ENCODE data around the gene SERTAD3. TPM values are rescaled to one million over a fixed set of nuclear protein-coding genes. Genes with fewer than 3 reads are reported as not detected.

SERTAD3 gene
- total and polyA plus RNA-seq, 2 of the 8 experiments (the other 6 are each of a cell fraction or from before 2014, with no cell fraction given): 15.1 to 32.1 TPM

DNA sequence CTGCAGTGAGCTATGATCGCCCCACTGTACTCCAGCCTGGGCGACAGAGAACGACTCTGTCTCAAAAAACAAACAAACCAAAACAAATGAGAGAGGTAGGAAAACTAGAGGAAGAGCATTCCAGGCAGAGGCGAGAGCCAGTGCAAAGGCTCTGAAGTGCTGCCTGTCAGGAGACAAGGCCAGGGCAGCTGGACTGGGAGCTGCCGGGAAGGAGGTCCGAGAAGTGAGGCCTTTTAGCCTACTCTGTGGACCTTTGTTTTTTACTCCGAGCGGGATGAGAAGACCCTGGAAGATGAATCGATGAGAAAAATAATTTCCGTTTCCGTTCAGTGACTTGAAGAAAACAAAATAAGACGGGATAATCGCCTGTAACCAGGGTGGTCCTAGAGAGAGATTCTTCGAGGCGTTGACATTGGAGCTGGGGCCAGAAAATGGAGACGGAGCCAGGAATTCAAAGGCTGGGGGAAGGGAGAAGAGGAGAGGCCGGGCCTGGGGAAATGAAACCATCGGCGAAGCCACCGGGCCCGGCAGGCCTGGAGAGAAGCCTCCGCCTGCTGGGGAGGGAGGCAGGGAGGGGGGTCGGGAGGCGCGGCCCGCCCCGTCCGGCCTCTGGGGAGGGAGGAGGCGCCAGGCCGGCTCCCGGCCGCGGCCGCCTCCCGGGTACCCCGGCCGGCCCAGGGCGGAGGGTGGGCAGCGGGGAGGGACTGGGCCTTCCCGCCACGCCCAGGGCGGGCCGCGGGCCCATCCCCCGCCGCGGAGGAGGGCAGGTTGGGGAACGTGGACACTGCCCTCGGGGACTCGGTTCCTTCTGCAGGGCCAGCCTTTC is 10.5 kb downstream of the SERTAD3 start (continued):
- TF ChIP-seq BRCA1 (IDR thresholded peaks at IDR 0.05; ENCODE audit: low read depth, low read length) (no peak), RNF2 (IDR thresholded peaks at IDR 0.05; ENCODE audit: borderline replicate concordance, low read depth, low read length, missing control alignments, poor library complexity, severe bottlenecking) (no peak), TEAD4 (IDR thresholded peaks at IDR 0.05; ENCODE audit: low read depth, low read length) (peak; percentile 40; the same call in 1 of the 2 replicates), BACH1 (IDR thresholded peaks at IDR 0.05; ENCODE audit: low read length) (no peak), PHF8 (conservative IDR thresholded peaks at IDR 0.05; ENCODE audit: low read depth, low read length) (peak; percentile 2; the same call in 1 of the 2 replicates), EZH2 (IDR thresholded peaks at IDR 0.05; ENCODE audit: low read depth, low read length, severe bottlenecking) (no peak), SP1 (IDR thresholded peaks at IDR 0.05; ENCODE audit: low read depth, low read length) (peak; percentile 58; the same call in 1 of the 2 replicates), SAP30 (IDR thresholded peaks at IDR 0.05; ENCODE audit: insufficient read depth, insufficient replicate concordance, low read length) (no peak), JUN (IDR thresholded peaks at IDR 0.05; ENCODE audit: low read depth, low read length) (no peak), EGR1 (IDR thresholded peaks at IDR 0.05; ENCODE audit: borderline replicate concordance, low read depth, low read length) (no peak), GABPA (IDR thresholded peaks at IDR 0.05; ENCODE audit: borderline replicate concordance, insufficient read depth, low read length) (no peak), HDAC6 (IDR thresholded peaks at IDR 0.05; ENCODE audit: low read depth, low read length) (no peak), RBBP5 (IDR thresholded peaks at IDR 0.05; ENCODE audit: borderline replicate concordance, low read depth, low read length) (no peak; the same call in 1 of the 2 replicates), SP4 (IDR thresholded peaks at IDR 0.05; ENCODE audit: low read length) (no peak), ASH2L (IDR thresholded peaks at IDR 0.05; ENCODE audit: low read length) (peak; percentile 66), POLR2AphosphoS5 (IDR thresholded peaks at IDR 0.05; ENCODE audit: low read depth, low read length) (peak; percentile 36; the same call in 1 of the 2 replicates), GTF2F1 (IDR thresholded peaks at IDR 0.05; ENCODE audit: borderline replicate concordance, low read depth, low read length) (no peak), SP2 (IDR thresholded peaks at IDR 0.05; ENCODE audit: low read length) (no peak), EP300 (IDR thresholded peaks at IDR 0.05; ENCODE audit: borderline replicate concordance in 1 of 2, low read depth in 2 of 2, low read length in 2 of 2) (no peak)
- TF ChIP-seq, protein P1, sequence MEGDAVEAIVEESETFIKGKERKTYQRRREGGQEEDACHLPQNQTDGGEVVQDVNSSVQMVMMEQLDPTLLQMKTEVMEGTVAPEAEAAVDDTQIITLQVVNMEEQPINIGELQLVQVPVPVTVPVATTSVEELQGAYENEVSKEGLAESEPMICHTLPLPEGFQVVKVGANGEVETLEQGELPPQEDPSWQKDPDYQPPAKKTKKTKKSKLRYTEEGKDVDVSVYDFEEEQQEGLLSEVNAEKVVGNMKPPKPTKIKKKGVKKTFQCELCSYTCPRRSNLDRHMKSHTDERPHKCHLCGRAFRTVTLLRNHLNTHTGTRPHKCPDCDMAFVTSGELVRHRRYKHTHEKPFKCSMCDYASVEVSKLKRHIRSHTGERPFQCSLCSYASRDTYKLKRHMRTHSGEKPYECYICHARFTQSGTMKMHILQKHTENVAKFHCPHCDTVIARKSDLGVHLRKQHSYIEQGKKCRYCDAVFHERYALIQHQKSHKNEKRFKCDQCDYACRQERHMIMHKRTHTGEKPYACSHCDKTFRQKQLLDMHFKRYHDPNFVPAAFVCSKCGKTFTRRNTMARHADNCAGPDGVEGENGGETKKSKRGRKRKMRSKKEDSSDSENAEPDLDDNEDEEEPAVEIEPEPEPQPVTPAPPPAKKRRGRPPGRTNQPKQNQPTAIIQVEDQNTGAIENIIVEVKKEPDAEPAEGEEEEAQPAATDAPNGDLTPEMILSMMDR (IDR thresholded peaks at IDR 0.05; ENCODE audit: control extremely low read depth in 1 of 3, insufficient read depth in 1 of 3, low read depth in 1 of 3, low read length in 3 of 3): no peak
- TF ChIP-seq, protein P2, sequence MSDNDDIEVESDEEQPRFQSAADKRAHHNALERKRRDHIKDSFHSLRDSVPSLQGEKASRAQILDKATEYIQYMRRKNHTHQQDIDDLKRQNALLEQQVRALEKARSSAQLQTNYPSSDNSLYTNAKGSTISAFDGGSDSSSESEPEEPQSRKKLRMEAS (IDR thresholded peaks at IDR 0.05): no peak
